Hematopoietic multipotent progenitor cell (in vitro differentiated cells): ENCODE results near the gene OR56A3. TPM values are rescaled to one million over a fixed set of nuclear protein-coding genes. Genes with fewer than 3 reads are reported as not detected.

Experiments used
- DNase-seq, 3 donors: peaks; one replicate each; pipeline ENCODE4 v3.0.0-alpha.2; 2011 to 2015; ENCODE audit warnings: low read depth in 2 of 3, low spot score in 2 of 3
- total RNA-seq: library from RNA; depleted of rRNA; stranded (reverse); fragments of >200 nt; gene quantifications from one replicate; pipeline ENCODE4 v1.2.3, GENCODE V29; 2012

Gene OR56A3
- total RNA-seq, 1 donor = not detected

DNA sequence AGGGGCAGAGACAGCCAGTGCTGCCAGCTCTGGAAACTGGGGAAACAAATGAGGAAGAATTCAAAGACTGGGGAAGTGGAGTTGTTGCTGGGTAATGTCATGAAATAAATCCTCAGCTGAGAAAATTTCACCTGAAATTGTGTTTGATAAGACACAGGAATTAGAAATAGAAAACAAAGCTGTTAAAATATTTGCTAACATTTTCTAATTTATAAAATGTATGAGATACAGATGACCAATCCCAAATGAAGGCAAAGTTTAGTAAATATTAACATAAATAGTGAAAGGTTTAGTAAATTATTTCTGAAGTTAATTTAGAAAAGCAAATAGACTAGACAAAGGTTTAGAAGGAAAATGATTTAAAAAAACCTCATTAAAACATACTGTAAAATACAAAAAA lies 26.3 kb downstream of the OR56A3 start, which contains the start of gene OR56A5:
Gene OR56A5, minus strand, starts transcription at position 101 of the 400 bp plus-strand sequence. Its CDS starts 0 bp downstream, at position 101.
- no peak for DNase-seq

DNA sequence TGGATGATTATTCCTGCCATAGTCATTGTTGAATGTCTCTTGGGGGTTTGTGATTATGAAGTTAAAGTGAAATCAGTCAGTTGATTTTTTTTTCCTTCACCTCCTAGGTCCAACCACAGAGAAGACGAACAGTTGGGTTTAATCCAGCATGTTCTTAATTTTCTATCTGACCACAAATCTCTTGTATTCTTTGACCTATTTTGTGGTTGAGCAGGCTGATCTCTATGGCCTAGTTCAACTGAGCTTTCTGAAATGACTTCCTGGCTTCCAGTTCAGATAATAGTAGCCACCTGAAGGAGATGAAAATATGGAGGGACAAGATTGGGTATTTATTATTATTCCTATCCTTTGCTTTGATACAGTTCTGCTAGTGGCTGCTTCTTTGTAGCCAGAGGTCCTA lies 31.5 kb downstream of the OR56A3 start:
- no peak for DNase-seq

DNA sequence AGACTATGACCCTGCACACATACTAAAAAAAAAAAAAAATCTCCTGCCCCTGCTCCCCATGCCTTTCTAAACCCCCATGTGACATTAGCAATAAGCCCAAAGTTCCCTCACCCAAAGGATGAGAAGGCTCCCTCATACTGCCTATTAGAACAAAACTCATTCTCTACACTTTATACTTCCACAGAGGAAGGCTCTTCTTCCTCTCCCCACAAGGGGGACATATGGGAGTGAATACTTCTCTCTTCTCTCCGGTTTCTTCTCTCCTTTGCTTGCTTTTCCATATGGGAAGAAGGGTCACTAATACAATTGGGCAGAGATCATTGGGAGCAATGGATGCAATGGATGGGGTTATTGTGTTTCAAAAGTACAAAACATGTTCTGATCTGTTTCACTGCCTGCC lies 41.4 kb downstream of the OR56A3 start:
- no peak for DNase-seq

DNA sequence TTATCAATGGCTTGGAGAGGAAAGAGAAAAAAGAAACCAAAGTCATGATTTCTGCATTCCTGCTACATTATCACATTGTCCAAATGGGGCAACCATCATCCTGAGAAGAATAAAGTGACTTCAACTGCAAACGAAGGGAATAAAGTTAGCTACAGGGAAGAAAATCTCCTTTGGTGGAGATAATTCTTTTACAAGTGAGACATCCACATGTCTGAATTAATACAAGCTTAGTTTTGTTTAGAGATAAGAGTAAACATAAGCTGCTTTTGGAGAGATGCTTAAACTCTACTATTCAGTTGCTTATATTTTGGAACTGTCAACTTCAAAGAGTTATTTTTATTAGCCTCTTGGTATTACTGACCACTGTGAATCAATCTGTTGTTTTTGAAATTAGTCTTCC lies 44.8 kb downstream of the OR56A3 start, which contains the start of gene OR52L1:
Gene OR52L1, minus strand, starts transcription at position 101 of the 400 bp plus-strand sequence. Its CDS starts 55 bp downstream, at position 46.
- no peak for DNase-seq

DNA sequence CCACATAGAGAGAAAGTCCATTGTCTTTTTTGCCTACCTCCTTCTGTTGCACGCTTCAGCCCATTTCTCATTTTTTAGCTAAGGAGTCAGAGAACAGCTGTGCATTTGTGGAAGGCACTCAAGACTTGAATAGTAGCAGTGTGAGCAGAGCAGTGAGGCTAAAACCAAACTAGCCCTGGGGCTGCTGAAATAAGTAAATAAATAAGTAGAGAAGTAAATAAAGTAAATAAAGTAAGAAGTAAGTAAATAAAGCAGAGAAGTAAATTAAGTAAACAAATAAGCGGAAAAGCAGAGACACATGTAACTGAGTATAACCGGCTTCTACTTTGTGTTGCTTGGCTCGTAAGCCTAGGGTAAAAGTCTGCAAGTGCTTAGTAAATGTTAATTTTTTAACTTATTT lies 47.2 kb downstream of the OR56A3 start:
- DNase-seq = no peak

DNA sequence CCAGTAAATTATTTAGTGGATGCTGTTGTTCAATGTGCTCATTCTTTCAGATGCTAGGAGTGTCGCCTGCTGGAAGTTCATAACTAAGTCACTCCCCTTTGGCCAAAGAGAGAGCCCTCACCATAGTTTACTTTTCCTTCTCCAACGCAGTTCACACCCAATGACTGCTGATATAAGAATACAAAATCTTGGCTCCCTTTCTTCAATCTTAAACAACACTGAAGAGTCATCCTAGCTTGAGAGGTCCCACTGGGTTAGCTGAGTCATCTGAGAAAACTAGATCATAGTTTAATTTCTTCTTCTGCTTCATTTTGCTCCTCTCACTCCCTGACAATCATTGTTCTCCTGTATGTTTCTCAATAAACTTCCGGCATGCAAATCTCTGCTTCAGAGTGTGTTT lies 50.1 kb downstream of the OR56A3 start:
- no peak for DNase-seq

DNA sequence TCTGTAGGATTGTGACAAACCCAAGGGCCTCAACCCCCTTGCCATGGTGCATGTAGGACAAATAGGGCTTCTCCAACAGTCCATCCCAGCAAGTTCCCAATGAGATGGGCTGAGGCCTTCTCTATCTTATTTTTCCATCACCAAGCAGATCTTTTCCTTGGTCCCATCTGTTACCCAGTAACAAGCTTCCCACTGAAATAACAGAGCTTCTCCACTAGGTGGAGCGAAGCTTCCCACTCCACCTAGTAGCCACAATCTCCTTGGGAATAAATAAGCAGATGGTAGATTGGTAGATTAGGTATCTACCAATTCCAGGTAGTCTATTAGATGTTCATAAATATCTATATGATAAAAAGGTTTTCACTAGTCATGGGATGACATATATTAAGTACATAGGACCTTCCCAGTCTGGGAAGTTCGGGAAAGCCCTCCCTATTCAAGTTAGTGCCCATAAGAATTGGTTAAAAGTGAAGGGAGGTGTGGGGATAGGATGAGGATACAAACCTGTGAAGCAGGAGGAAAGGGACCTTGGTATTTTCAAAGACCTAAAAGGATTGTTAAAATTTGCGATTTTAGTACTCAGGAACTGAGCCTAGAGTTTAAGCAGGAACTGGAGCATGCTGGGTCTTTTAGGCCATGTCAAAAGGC lies 50.7 kb downstream of the OR56A3 start:
- DNase-seq = peak in 1 of 3 donors; percentile 19

DNA sequence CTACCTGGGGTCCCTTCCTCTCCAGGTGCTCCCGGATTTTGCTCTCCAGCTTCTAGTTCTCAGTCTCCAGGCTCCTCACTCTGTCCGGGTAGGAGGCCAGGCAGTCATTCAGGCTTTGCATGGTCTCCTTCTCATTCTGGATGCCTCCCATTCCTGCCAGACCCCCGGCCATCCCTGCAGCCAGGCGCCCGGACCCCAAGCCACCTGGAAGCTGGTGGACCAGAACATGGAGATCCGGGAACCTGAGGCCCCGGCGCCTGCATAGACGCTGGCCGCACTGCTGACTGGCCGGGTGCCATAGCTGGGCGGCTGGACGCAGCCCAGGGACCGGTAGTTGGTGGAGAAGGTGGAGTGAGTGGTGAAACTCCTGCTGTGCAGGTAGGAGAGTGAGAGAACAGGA lies 52.7 kb downstream of the OR56A3 start:
- no peak for DNase-seq

Other genes starting within 250 kb of the OR56A3 start
- gene OR56B1, start 205.8 kb upstream of the OR56A3 start, total RNA-seq = 0.27 TPM
- 1.3 TPM for gene OR52N4, start 188.0 kb upstream of the OR56A3 start, total RNA-seq
- 0.81 TPM for gene OR52N5, start 158.9 kb upstream of the OR56A3 start, total RNA-seq
- gene OR52N1, start 151.0 kb upstream of the OR56A3 start, total RNA-seq = 0.54 TPM
- gene OR52N2, start 133.3 kb upstream of the OR56A3 start, total RNA-seq = 1.1 TPM
- gene OR52E6, start 100.4 kb upstream of the OR56A3 start, total RNA-seq = not detected
- gene OR52E8, start 84.6 kb upstream of the OR56A3 start, total RNA-seq = not detected
- not detected for gene OR52E4, start 61.6 kb upstream of the OR56A3 start, total RNA-seq
- not detected for gene OR52E5, start 49.0 kb upstream of the OR56A3 start, total RNA-seq
- gene OR56A5, start 26.2 kb downstream of the OR56A3 start, total RNA-seq = not detected
- gene OR52L1, start 44.7 kb downstream of the OR56A3 start, total RNA-seq = not detected
- gene OR56A4, start 64.7 kb downstream of the OR56A3 start, total RNA-seq = not detected
- gene OR56A1, start 88.5 kb downstream of the OR56A3 start, total RNA-seq = not detected
- under 0.01 TPM for gene OR56B4, start 165.4 kb downstream of the OR56A3 start, total RNA-seq
- 0.27 TPM for gene OR52B2, start 228.1 kb downstream of the OR56A3 start, total RNA-seq